ENCODE measurements around the gene SINHCAF.

GRCh38 chr12:31363831-31364230 is 37.9 kb upstream of the SINHCAF start:
- no peak for TF ChIP-seq POLR2AphosphoS5 (IDR thresholded peaks at IDR 0.05)
- no peak for TF ChIP-seq CTCF (IDR thresholded peaks at IDR 0.05)
- TF ChIP-seq POLR2A (IDR thresholded peaks at IDR 0.05) = no peak

All from breast epithelium (tissue), 3 donors.